GM18502 (cell line): ENCODE data around the gene GAGE12J.
"Not testable (repeated sequence)": the region's sequence is repeated elsewhere in the genome, so short reads cannot be mapped to it uniquely, and the experiment has no call there.

Experiments
- ATAC-seq: cut with Tn5 transposase; IDR thresholded peaks from one replicate; pipeline ENCODE4 v1.9.1; 2021; ENCODE audit warnings: mild to moderate bottlenecking; ENCODE audit not compliant: unreplicated experiment, poor library complexity

Gene GAGE12J

GRCh38 chrX:49309401-49309981, 12.3 kb upstream of the GAGE12J start:
- ATAC-seq: no peak

- ATAC-seq: no peak
These were observed 11.5 kb upstream of the GAGE12J start for GRCh38 chrX:49310371-49310770.

DNA sequence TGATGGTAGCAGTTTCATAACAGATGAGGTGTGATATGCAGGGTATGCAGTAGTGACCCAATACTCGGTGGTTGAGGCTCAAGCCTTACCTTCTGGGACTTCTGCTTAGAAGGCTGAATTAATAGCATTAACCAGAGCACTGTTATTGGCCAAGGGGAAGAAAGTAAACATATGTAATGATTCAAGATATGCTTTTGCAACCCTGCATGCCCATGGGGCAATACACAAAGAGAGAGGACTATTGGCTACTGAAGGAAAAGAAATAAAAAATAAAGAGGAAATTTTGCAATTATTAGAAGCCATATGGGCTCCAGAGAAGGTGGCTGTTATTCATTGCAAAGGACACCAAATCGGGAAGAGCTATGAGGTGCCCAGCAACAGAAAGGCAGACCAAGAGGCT, 9.7 kb upstream of the GAGE12J start:
- no peak for ATAC-seq

DNA sequence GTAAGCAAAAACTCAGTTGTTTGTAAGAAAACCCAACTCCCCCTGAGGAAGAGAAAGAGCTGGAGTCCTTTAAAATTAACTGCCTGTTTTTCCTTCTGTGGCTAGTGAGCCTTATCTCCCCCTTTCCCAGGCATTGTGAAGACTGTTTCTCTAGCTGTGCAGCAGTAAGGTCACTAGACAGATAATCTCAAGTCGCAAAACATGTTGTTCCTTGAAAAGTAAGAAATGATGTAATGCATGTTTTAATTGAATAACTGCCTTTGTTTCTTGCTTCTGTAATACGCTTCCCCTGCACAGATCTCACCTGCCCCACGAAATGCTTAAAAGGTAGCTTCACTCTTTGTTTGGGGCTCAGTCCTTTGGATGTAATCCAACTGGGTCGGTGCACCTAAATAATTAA, 5.8 kb upstream of the GAGE12J start:
- ATAC-seq: no peak

- not testable (repeated sequence) for ATAC-seq
These were observed 429 bp downstream of the GAGE12J start for GRCh38 chrX:49322266-49322665.

DNA sequence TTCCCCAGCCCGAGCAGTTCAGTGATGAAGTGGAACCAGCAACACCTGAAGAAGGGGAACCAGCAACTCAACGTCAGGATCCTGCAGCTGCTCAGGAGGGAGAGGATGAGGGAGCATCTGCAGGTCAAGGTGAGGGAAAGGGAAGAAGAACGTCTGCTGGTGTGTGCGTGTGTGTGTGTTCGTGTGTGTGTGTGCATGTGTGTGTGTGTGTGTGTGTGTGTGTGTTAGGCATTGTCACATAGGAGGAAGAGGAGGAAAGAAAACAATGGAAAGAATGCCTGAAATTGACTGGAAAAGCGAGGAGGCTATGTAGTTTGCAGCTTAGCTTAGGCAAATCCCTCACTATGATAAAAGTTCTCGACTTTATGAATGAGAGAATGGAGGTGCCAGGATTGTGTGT, 1.9 kb downstream of the GAGE12J start:
- not testable (repeated sequence) for ATAC-seq

DNA sequence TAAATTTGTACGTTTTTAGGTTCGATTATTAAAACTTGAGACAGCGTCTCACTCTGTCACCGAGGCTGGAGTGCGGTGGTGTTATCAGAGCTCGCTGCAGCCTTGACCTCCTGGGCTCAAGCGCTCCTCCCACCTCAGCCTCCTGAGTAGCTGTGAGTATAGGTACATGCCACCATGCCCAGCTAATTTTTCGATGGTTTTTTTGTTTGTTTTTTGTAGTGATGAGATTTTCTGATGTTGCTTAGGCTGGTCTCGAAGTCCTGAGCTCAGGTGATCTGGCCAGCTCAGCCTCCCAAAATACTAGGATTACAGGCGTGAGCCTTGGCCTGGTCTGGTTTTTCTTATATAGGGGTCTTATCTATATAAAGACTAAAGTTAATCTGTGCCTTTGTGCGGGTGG, 8.6 kb downstream of the GAGE12J start:
- not testable (repeated sequence) for ATAC-seq

DNA sequence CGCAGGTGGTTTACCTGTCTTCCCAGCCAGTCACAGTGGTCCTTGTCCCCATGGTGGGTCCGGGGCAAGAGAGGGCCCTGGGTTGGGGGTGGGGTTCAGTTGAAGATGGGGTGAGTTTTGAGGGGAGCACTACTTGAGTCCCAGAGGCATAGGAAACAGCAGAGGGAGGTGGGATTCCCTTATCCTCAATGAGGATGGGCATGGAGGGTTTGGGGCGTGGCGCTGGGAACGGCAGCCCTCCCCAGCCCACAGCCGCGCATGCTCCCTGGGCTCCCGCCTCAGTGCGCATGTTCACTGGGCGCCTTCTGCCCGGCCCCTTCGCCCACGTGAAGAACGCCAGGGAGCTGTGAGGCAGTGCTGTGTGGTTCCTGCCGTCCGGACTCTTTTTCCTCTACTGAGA, 9.4 kb downstream of the GAGE12J start, which contains the start of gene GAGE13:
GAGE13 (plus strand) TSS at position 301 of the 400 bp plus-strand sequence. CDS start 1,156 bp downstream, outside the sequence.
- not testable (repeated sequence) for ATAC-seq

DNA sequence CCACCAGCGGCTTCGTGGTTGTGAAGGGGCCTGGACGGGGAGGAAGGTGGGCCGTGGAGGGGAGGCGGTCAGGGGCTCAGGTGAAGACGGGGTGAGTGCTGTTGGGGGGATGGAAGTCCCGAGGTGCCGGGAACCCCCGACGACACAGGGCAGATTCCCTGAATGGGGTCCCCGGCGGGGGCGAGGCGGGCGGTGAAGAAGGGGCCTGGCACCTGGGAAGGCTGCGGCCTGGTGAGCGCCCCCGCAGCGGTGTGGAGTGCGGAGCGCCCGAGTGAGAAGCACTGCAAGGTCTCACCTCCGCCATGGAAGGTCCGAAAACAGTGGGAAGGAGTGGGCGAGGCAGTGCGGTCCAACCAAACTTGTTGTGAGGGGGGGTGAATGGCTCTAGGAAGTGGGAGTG, 10.0 kb downstream of the GAGE12J start:
- ATAC-seq: not testable (repeated sequence)

DNA sequence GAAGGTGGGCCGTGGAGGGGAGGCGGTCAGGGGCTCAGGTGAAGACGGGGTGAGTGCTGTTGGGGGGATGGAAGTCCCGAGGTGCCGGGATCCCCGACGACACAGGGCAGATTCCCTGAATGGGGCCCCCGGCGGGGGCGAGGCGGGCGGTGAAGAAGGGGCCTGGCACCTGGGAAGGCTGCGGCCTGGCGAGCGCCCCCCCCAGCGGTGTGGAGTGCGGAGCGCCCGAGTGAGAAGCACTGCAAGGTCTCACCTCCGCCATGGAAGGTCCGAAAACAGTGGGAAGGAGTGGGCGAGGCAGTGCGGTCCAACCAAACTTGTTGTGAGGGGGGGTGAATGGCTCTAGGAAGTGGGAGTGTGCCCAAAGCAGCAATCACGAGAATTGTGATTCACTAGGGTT, 19.6 kb downstream of the GAGE12J start:
- not testable (repeated sequence) for ATAC-seq

- not testable (repeated sequence) for ATAC-seq
These were observed 22.8 kb downstream of the GAGE12J start for GRCh38 chrX:49344496-49345175.

DNA sequence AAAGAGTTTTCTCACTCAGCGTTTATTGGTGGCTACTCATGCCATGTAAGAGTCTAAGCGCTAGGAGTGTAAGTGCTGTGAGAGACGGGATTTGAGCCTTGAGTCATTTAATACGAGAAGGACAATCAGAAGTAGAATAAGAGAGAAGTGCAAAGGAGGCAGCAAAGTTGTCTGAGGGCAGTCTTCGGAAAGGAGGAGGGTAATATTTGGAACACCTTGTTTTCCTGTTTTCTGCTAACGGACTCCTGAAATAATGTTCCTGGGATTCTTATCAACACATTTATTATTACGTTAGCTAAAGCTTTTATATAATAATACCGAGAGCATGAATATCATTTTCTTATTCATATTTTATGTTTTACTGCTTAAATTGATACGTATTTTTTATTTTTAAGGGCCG, 23.6 kb downstream of the GAGE12J start:
- ATAC-seq: not testable (repeated sequence)

GRCh38 chrX:49346150-49346549, 24.3 kb downstream of the GAGE12J start:
- ATAC-seq: not testable (repeated sequence)
